ENCODE data around the gene BCL2L2. TPM values are rescaled to one million over a fixed set of nuclear protein-coding genes. Genes with fewer than 3 reads are reported as not detected.

Gene BCL2L2
- total RNA-seq, 1 donor from 2014 or later = 18.3 TPM

- DNase-seq (ENCODE audit: low read depth, low spot score) = no peak
Observed at GRCh38 chr14:23355871-23356435, 49.3 kb downstream of the BCL2L2 start.

DNA sequence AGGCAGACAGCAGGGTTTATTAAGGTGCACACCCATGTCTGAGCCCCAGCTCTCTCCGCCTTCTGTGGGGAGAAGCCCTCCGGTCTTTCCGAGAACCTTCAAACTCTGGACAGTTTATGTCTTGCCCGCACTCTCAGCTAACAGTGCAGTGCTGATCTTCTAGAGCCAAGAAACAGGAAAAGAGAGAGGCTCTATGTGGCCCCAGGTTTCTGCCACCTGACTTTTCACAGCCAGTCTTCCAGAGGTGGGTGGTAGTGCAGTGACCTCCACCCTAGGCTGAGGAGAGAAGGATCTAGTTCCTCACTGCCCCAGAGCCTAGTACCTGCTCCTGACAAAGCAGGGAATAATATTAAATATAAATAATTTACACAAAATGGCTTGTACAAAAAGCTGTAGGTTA is 50.0 kb downstream of the BCL2L2 start:
- DNase-seq (ENCODE audit: low read depth, low spot score) = no peak

DNA sequence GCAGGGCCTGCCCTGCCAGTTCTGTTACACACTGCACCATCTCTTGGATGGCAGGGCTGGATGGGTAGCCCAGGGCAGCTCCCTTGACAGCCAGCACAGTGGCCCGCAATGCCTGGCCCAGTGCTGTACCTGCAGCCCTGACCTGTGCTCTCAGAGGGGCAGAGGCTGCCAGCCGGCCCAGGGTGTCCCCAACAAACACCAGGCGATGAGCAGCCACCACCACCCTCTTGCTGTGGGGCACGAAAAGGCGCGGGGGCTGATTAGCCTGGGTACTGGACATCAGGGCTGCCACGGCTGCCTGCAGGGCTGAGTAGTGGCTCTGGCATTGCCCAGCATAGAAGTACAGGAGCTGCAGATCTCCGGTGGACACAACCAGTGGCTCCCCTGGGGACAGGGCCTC is 50.6 kb downstream of the BCL2L2 start:
- no peak for DNase-seq (ENCODE audit: low read depth, low spot score)

DNA sequence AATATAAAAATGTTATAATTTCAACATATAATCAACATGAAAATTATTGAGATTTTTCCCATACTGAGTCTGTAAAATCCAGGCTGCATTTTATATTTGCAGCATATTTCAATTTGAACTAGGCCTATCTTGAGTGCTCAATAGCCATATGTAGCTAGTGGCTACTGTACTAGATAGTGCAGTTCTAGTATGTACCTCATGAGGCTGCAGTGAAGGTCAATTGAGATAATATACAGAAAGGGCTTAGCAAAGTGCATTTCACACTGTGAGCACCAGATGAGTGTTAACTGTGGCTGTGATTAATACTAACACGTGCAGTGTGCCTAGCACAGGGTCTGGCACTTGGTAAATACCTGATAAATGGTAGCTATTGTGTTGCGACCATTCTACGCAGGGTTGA is 51.4 kb downstream of the BCL2L2 start:
- DNase-seq (ENCODE audit: low read depth, low spot score) = no peak

DNA sequence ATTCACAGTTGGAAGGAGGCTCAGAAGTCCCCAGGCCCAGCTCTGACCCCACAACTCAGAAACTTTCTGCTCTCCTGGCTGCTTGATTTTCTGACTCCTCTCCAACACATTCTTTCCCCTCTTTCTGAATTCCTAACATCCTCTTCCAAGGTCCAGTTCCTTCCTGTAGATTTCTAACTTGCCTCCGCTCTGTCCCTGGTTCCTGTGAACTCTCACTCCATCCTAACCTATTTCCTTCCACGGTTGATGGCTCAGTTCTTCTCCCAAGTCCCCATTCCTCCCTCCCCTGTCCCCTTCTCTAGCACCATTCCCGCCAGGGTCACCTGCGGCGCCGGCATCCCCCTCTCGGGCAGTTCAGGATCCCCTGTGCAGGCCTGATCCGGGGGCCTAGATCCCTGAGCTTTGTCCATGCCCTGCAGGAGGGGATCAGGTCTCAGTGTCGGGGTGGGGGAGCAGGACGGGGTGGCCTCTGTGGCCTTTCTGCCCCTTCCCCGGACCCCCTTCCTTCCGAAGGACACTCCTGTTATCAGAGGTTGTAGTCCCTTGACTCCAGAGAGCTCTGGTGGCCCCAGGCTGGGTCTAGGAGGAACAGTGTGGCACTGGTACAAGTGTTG is 52.0 kb downstream of the BCL2L2 start:
- DNase-seq (ENCODE audit: low read depth, low spot score) = no peak

- DNase-seq (ENCODE audit: low read depth, low spot score) = no peak
Observed at GRCh38 chr14:23359167-23359626, 52.6 kb downstream of the BCL2L2 start.

- no peak for DNase-seq (ENCODE audit: low read depth, low spot score)
Observed at GRCh38 chr14:23359722-23360447, 53.3 kb downstream of the BCL2L2 start.

DNA sequence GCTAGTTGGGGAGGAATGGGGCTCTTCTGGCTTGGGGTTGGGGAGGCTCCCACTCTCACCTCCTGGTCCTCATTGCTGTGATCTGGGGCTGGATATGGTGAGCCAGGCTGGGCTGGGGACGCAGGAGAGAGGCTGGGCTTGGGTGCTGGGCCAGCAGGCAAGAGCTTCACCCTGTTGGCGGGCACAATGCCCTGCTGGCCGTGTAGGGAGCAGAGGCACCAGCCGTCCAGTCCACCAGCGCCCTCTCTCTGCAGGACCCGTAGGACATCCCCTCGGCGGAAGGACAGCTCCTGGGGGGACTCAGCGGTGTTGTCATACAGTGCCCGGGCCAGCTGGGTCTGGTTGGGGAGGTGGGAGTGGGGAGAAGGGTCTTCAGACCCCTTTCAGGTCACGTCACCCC is 53.9 kb downstream of the BCL2L2 start:
- no peak for DNase-seq (ENCODE audit: low read depth, low spot score)

DNA sequence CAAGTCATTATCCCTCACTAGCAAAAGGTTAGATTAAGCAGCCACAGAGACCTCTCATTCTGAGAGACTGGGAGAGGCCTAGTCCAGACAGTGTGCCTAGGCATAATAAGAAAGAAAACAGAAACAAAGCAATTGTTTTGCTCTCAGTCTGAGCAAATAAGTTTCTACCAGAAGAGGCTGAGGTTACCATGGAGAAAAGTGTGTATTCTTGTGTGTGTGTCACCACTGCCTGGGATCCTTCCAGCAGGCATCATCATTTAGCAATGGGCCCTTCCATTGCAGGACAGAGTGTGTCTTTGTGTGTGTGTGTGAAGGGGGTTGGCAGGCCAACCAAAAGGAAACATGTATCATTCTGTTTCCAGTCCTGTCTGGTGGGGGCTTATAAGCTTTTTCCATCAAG is 54.7 kb downstream of the BCL2L2 start:
- no peak for DNase-seq (ENCODE audit: low read depth, low spot score)

Other genes with a start within 250 kb of the BCL2L2 start
- gene CDH24, start 249.3 kb upstream of the BCL2L2 start, total RNA-seq = 6.3 and 13.9 TPM in 2 replicates
- gene ACIN1, start 211.7 kb upstream of the BCL2L2 start, total RNA-seq = 62.8 and 98.6 TPM in 2 replicates
- gene C14orf119, start 211.3 kb upstream of the BCL2L2 start, total RNA-seq = 48.5 and 52.5 TPM in 2 replicates
- not detected in 2 replicates for gene CIROP, start 201.8 kb upstream of the BCL2L2 start, total RNA-seq
- not detected in 2 replicates for gene CEBPE, start 187.6 kb upstream of the BCL2L2 start, total RNA-seq
- gene SLC7A8, start 123.2 kb upstream of the BCL2L2 start, total RNA-seq = 0.46 and 0.78 TPM in 2 replicates
- gene RNF212B, start 68.9 kb upstream of the BCL2L2 start, total RNA-seq = not detected in 2 replicates
- 4.0 and 5.8 TPM in 2 replicates for gene HOMEZ, start 20.7 kb upstream of the BCL2L2 start, total RNA-seq
- gene PPP1R3E, start 4.0 kb upstream of the BCL2L2 start, total RNA-seq = 1.8 and 2.0 TPM in 2 replicates
- 132 and 144 TPM in 2 replicates for gene PABPN1, start 14.6 kb downstream of the BCL2L2 start, total RNA-seq
- 0.99 and 5.7 TPM in 2 replicates for gene SLC22A17, start 46.1 kb downstream of the BCL2L2 start, total RNA-seq
- not detected in 2 replicates for gene EFS, start 58.3 kb downstream of the BCL2L2 start, total RNA-seq
- not detected in 2 replicates for gene IL25, start 66.0 kb downstream of the BCL2L2 start, total RNA-seq
- gene CMTM5, start 70.2 kb downstream of the BCL2L2 start, total RNA-seq = not detected in 2 replicates
- not detected in 2 replicates for gene MYH6, start 101.4 kb downstream of the BCL2L2 start, total RNA-seq
- gene MYH7, start 128.8 kb downstream of the BCL2L2 start, total RNA-seq = not detected in 2 replicates
- gene NGDN, start 162.9 kb downstream of the BCL2L2 start, total RNA-seq = 51.7 and 58.2 TPM in 2 replicates
- 0.26 and 0.49 TPM in 2 replicates for gene ZFHX2, start 244.9 kb downstream of the BCL2L2 start, total RNA-seq
- 12.2 and 15.7 TPM in 2 replicates for gene THTPA, start 249.4 kb downstream of the BCL2L2 start, total RNA-seq

Data from pulmonary artery endothelial cell (primary cell).